GM18858 (cell line): ENCODE measurements around the gene SIGLEC8.
"Not testable (repeated sequence)": the region's sequence is repeated elsewhere in the genome, so short reads cannot be mapped to it uniquely, and the experiment has no call there.

Source experiments
- ATAC-seq: cut with Tn5 transposase; IDR thresholded peaks from one replicate; pipeline ENCODE4 v1.9.1; 2021; ENCODE audit not compliant: unreplicated experiment

The SIGLEC8 gene

DNA sequence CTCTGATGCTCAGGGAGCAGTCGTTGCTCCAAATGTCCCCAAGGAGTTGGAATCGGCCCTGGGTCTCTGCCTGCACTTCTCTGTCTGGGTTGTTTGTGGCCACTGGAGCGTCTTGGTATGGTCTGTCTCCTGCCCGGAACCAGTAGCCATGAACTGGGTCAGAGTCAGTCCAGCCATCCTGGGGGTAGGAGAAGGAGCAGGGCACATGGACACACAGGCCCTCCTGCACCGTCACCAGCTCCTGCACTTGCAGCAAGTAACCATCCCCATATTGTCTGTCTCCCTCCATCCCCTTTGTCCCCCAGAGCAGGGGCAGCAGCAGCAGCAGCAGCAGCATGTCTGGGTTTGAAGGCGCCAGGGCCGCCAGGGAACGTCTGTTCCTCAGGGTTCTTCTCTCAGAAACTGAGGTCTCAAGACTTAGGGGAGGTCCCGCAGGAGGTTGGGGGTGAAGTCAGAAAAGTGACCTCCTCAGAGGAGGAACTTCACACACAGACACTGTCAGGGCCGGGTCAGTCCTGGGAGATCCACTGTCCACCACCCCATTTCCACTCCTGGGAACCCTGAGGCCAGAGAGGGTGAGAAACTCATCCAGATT is at the start of gene SIGLEC8:
SIGLEC8 (minus strand) TSS at position 404 of the 595 bp plus-strand sequence; CDS start at position 337, 67 bp downstream.
- ATAC-seq, result no peak

DNA sequence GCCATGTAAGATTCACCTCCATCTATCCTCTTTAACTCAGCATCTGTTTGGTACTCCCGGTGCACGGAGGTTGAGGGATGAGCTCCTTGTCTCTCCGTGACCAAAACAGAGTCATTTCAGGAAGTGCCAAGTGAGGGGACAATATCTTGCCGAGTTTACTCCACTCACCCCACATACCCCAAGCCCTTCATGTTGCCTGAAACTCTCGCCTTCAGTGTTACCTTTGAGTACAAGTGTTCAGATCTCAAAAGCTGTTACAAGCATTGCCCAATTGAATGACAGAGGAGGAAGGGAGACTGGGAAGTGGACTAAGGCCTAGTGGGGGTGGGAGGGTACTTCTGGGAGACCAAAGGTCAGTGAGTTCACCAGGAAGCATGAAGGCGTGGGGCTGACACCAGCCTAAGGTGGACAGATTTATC is 49.4 kb upstream of the SIGLEC8 start:
- ATAC-seq, result no peak

DNA sequence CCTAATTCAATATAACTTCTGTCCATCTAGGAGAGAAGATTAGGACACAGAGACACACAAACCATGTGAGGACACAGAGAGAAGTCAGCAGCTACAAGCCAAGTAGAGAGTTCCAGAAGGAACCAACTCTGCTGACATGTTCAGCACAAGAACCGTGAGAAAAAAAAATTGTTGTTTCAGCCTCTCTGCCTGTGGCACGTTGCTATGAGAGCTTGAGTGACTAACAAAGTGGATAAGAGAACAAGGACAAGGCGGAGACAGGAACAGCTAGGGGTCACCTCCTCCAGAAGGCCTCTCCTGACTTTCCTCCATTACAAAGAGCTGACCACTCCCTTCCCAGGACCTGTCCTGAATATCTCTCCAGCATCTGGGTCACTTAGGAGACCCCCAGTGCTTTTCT is 48.9 kb upstream of the SIGLEC8 start:
- ATAC-seq, result no peak

DNA sequence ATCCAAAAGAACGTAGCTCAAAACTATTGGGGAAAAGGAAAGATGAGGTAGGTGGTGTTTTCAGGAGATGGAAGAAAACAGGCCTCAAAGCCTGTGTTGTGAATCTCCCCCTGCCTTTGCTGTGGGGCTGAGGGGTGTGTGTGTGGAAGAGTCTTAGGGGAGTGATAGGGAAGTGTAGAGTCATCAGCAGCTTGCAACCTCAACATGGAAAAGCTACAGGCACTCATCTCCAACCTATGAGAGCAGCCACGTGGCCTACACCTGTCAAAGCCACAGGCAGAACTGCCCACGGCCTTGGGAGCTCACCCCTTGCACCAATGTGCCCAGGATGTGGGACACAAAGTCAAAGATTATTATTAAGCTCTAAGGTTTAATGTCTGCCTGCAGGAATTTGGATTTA is 47.6 kb upstream of the SIGLEC8 start:
- ATAC-seq, result no peak

DNA sequence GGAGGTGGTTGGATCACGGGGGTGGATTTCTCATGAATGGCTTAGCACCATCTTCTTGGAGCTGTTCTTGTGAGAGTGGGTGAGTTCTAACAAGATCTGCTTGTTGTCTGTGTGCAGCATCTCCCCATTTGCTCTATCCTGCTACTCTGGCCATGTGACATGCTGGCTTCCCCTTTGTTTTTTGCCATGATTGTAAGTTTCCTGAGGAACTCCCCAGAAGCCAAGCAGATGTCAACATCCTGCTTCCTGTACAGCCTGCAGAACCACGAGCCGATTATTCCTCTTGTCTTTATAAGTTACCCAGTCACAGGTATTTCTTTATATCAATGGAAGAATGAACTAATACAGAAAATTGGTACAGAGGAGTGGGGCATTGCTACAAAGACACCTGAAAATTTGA is 45.6 kb upstream of the SIGLEC8 start:
- ATAC-seq, result no peak

- ATAC-seq, result no peak
These were observed 45.1 kb upstream of the SIGLEC8 start for GRCh38 chr19:51503286-51503817.

- no peak for ATAC-seq
These were observed 43.5 kb upstream of the SIGLEC8 start, which contains the start of gene SIGLEC12 for GRCh38 chr19:51501594-51502263. Gene SIGLEC12 (minus strand): TSS chr19:51501800. CDS start chr19:51501733, 67 bp downstream.

GRCh38 chr19:51500931-51501330 is 42.7 kb upstream of the SIGLEC8 start:
- not testable (repeated sequence) for ATAC-seq

DNA sequence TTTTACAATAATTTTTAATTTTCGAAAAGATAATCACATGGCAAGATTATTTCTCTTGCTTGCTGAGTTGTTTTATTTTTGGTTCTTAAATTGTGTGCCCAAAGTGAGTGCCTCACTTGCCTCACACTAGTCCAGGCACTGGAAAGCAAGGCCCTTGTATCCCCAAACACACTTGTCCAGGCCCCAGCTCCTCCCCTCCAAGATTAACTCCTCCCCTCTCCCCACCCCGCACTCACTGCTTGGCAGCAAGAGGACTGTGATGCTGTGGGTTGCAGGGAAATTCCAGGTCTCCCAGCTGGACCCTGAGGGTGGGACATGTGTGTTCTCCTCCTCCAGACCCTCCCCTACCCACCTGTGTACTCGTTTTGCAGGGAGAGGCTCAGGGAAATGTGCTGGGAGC is 39.4 kb upstream of the SIGLEC8 start:
- ATAC-seq, result no peak

DNA sequence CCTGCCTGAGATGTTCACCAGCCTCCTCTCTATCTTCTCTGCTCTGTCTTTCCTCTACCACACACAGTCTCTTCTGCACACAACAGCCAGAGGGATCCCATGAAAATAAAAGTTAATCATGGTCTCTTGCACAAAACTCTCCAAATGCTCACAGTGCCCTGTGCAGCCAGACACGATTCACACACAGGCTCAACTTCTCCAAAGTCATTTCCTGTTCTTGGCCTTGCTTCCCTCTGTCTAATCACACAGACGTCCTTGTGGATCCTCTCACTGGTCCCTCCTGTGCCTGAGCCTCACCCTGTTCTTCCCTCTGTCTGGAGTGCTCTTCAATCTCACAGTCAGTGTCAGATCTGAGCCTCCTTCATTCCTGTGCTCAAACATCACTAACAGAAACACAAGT is 35.5 kb upstream of the SIGLEC8 start:
- no peak for ATAC-seq

DNA sequence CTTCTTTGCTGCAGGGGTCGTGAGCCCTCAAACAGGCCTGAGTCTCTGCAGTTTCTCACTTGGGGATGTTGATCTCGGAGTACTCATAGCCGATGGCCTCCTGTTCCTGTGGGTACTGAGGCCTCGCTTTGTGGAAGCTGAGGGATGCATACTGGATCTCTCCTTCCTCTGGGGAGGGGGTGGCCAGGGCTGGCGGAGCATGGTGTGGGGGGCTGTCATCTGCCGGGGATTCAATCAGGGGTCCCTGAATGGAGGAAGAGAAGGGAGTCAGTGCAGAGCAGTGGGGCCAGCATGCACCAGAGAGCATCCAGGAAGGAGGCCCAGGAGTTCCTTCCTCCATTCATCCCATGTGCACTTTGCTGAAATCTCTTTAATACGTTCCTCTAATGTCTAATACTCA is 33.3 kb upstream of the SIGLEC8 start:
- no peak for ATAC-seq

DNA sequence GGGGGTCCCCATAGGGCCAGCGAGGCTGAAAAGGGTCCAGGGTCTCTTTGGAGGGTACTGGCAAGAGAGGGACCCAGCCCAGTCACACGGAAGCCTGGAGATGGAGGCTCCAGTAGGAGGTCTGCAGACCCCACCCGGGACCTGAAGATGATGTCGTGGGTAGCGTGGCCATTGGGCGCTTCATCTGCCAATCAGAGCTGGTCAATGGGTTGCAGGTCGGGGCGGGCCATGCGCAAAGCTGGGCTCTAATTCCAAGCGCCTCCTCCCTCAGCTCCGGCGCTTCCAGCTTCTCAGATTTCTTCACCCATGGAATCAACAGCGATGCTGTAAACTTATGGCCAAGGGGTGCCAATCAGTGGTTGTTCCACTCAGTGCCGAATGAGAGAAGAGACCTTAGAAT is 32.4 kb upstream of the SIGLEC8 start:
- no peak for ATAC-seq

GRCh38 chr19:51489113-51489512 is 30.9 kb upstream of the SIGLEC8 start:
- ATAC-seq, result no peak

DNA sequence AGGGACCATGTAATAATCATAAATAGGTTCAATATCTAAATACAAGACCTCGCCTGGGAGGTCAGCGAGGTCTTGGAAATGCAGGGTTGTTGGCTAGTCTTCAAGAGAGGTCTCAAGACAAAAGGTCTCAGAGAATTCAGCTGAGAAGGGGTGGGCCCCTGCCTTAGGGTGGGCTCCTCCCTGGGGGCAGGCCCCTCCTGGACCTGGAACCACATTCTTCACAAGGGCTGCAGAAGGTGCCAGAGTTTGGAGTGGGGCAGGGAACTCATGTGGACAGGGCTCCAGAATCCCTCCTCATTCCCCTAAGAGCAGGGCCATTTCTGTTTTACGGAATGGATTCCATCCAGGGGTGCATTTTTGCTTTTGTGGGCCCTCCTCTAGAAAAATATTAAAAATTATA is 30.2 kb upstream of the SIGLEC8 start:
- ATAC-seq, result no peak

DNA sequence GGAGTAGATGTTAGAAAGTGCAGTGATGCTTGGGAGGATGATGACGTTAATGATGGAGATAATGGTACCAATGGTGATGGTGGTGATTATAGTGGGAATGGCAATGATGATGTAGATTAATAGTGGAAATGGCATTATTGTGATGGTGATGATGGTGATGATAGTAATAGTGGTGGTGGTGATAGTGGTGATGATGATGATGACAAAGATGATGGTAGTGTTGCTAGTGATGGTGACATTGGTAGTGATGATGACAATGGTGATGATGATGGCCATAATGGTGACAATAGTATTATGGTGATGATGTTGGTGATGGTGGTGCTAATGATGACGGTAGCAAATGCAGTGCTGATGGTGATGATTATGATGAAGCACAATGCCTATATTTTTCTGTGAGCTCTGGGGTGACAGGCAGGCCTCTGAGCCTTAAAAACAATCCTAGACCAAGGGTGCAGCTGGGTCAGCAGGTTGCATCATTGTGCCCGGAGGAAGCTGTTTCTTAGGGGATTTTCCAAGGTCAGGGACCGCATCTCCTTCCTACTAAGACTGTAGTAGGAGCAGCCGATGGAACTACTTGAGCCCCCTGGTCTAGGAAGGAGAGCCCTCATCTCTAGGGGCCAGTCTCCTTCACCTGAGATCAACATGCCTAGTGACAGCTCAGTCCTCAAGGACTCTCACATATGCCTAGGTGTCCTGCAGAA is 27.9 kb upstream of the SIGLEC8 start:
- no peak for ATAC-seq

DNA sequence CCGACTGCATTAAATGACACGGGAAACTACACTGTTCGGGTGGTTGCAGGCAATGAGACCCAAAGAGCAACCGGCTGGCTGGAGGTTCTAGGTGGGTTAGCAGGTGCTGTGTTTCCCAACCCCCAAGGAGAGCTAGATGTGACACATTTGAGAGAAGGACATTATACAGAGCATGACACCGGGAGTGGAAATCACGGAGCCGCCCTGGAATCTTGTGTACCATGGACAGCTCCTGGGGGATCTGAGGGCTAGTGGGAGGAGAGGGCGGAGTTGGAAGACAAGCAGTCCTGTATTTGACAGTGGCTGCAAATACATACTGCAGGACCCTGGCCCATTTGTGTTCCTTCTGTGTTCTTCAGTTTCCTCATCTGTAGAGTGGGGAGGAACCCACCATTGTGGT is 22.3 kb upstream of the SIGLEC8 start:
- ATAC-seq, result no peak

GRCh38 chr19:51479531-51480331 is 21.5 kb upstream of the SIGLEC8 start:
- no peak for ATAC-seq

- ATAC-seq, result no peak
These were observed 20.4 kb upstream of the SIGLEC8 start, which contains the start of gene CEACAM18 for GRCh38 chr19:51478381-51479234. Gene CEACAM18 (plus strand): TSS chr19:51478539.

- ATAC-seq, result no peak
These were observed 19.1 kb upstream of the SIGLEC8 start for GRCh38 chr19:51477344-51477743.

GRCh38 chr19:51476164-51476563 is 17.9 kb upstream of the SIGLEC8 start:
- no peak for ATAC-seq
